ENCODE measurements around the gene AAMDC. TPM values are rescaled to one million over a fixed set of nuclear protein-coding genes. Genes with fewer than 3 reads are reported as not detected.
"Not testable (repeated sequence)": the region's sequence is repeated elsewhere in the genome, so short reads cannot be mapped to it uniquely, and the experiment has no call there.

Gene AAMDC
- polyA plus RNA-seq, 10 donors: 33.8 to 45.3 (median 40.9) TPM

- DNase-seq: peak; percentile 84 to 94 (median 90)
These were observed 1.5 kb upstream of the AAMDC start for GRCh38 chr11:77819411-77819920.

- DNase-seq: peak; percentile 30 to 83 (median 53)
These were observed 901 bp upstream of the AAMDC start for GRCh38 chr11:77819921-77820564.

- DNase-seq: peak; percentile 28 to 79 (median 28)
These were observed 456 bp downstream of the AAMDC start for GRCh38 chr11:77821349-77821851.

GRCh38 chr11:77822126-77822525, 1.2 kb downstream of the AAMDC start:
- DNase-seq: not testable (repeated sequence)

- peak in 1 of 3 donors; percentile 9 for DNase-seq
These were observed 2.8 kb downstream of the AAMDC start for GRCh38 chr11:77823775-77824174.

- DNase-seq: no peak
These were observed 8.0 kb downstream of the AAMDC start for GRCh38 chr11:77828926-77829325.

GRCh38 chr11:77833302-77833701, 12.4 kb downstream of the AAMDC start:
- DNase-seq: no peak

- no peak for DNase-seq
These were observed 21.6 kb downstream of the AAMDC start for GRCh38 chr11:77842441-77843121.

- DNase-seq: not testable (repeated sequence)
These were observed 22.8 kb downstream of the AAMDC start for GRCh38 chr11:77843700-77844099.

- DNase-seq: no peak
These were observed 30.6 kb downstream of the AAMDC start for GRCh38 chr11:77851503-77851902.

GRCh38 chr11:77854838-77855237, 33.9 kb downstream of the AAMDC start:
- DNase-seq: no peak

- not testable (repeated sequence) for DNase-seq
These were observed 37.0 kb downstream of the AAMDC start for GRCh38 chr11:77857906-77858457.

- not testable (repeated sequence) for DNase-seq
These were observed 40.5 kb downstream of the AAMDC start for GRCh38 chr11:77861444-77861843.

GRCh38 chr11:77865805-77866204, 44.9 kb downstream of the AAMDC start:
- DNase-seq: no peak

GRCh38 chr11:77866336-77866735, 45.4 kb downstream of the AAMDC start:
- no peak for DNase-seq

- no peak for DNase-seq
These were observed 47.8 kb downstream of the AAMDC start for GRCh38 chr11:77868744-77869143.

GRCh38 chr11:77871855-77872254, 50.9 kb downstream of the AAMDC start:
- DNase-seq: no peak

GRCh38 chr11:77873345-77873744, 52.4 kb downstream of the AAMDC start:
- no peak for DNase-seq

GRCh38 chr11:77874206-77874605, 53.3 kb downstream of the AAMDC start:
- no peak for DNase-seq

- DNase-seq: no peak
These were observed 55.1 kb downstream of the AAMDC start for GRCh38 chr11:77876045-77876444.

- DNase-seq: peak; percentile 24 to 58 (median 48)
These were observed 57.3 kb downstream of the AAMDC start for GRCh38 chr11:77878247-77878646.

- DNase-seq: peak in 2 of 3 donors; percentile 58 to 76
These were observed 58.3 kb downstream of the AAMDC start for GRCh38 chr11:77879218-77879617.

- no peak for DNase-seq
These were observed 61.5 kb downstream of the AAMDC start for GRCh38 chr11:77882396-77882795.
